KBM-7 (cell line): ENCODE data around the gene POT1.

Experiments used
- DNase-seq: peaks from one replicate; pipeline ENCODE4 v3.0.0-alpha.2; 2015
- in situ Hi-C: fragments of 300-500 bp; cut with MboI; formaldehyde crosslinking; loops from 2 replicates; pipeline ENCODE4 v1.14.3; 2020; ENCODE audit warnings: low sequenced_read_pairs, low pct_unique_long_range_greater_than_20kb, mixed read lengths

POT1 gene

GRCh38 chr7:124781907-124782734 is 147.5 kb downstream of the POT1 start:
- in situ Hi-C loops = loop anchor here (25.0 kb wide), 1 partner anchor 620 kb away; no protein-coding TSS in a partner anchor
- DNase-seq = no peak

DNA sequence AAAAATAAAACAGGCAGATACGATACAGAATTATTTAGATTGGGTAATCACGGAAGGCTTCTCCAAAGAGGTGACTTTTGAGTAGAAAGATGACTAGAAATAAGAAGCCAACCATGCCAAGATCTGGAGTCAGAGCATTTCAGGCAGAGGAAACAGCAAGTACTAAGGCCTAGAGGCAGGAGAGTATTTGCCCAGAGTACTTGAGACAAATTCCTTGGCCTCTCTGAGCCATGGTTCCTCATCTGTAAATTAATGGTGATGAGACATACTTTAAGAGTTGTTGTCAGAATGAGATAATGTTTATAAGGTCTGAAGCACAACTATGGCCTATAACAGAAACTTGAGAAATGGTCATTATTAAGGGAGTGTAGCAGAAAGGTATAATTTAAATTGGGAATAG is 148.2 kb downstream of the POT1 start:
- no peak for DNase-seq

GRCh38 chr7:124780608-124781007 is 149.0 kb downstream of the POT1 start:
- no peak for DNase-seq
- in situ Hi-C loops = loop anchor here (25.0 kb wide), 1 partner anchor 618 kb away; no protein-coding TSS in a partner anchor

More for the DNA sequence above, 148.2 kb downstream of the POT1 start:
- in situ Hi-C loops = loop anchor here (25.0 kb wide), 1 partner anchor 619 kb away; no protein-coding TSS in a partner anchor

- DNase-seq = no peak
- in situ Hi-C loops = loop anchor here (25.0 kb wide), 1 partner anchor 618 kb away; no protein-coding TSS in a partner anchor
These were observed 149.6 kb downstream of the POT1 start for GRCh38 chr7:124780056-124780455.

DNA sequence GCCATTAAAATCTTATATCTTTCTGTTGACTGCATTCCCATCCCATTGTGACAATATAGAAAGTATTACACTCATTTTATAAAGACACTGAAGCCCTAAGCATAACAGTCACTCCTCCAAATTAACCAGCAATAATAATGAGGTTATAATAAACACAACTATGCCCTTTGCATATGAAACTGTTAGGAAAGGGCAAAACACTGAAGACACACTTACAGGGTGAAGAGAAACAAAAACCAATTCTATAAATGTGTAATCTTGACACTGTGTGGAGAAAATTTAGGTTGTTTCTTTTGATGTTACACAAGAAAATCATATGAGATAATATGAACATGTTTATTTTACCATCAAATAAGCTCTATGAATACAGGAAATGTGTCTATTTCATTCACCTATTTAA is 150.0 kb downstream of the POT1 start:
- DNase-seq = no peak
- in situ Hi-C loops = loop anchor here (25.0 kb wide), 1 partner anchor 617 kb away; no protein-coding TSS in a partner anchor

DNA sequence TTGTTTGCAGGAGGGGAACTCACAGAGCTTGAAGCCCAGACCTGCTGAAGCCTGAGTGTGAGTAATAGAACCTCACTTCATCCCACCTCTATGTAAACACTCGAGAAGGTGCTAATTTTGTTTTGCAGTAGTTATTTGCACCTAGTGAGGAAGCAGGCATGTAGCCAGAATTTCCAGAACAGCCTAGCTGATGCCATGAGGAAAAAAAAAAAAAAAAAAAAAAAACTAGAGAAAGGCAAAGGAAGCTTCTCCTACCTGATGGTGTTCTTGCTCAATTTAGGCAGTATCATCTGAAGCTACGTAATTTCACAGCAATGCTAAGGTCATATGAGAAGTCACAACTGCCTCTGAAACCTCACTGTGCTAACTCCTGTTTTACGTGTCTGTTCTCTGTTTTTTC is 150.4 kb downstream of the POT1 start:
- in situ Hi-C loops = loop anchor here (25.0 kb wide), 1 partner anchor 617 kb away; no protein-coding TSS in a partner anchor
- no peak for DNase-seq

DNA sequence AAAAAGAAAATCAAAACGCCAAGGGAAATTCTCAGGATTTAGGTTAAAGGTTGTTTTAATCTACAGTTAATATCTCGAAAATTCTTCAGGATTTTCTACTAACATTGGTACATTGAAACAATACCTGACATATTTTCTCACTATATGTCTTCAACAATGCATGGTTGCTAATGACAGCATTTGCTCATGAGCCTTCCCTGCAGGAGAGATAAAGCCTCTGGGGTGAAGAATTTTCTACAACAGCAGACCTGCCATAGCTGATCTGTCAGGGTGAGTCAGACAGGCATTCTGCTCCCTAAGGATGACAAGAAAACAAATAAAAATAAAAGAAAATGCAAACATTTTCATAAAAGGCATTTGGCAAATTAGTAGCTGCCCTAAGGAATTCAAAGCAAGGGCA is 152.4 kb downstream of the POT1 start:
- in situ Hi-C loops = loop anchor here (25.0 kb wide), 1 partner anchor 615 kb away; no protein-coding TSS in a partner anchor
- DNase-seq = no peak

GRCh38 chr7:124776153-124776552 is 153.5 kb downstream of the POT1 start:
- no peak for DNase-seq
- in situ Hi-C loops = loop anchor here (25.0 kb wide), 1 partner anchor 614 kb away; no protein-coding TSS in a partner anchor

DNA sequence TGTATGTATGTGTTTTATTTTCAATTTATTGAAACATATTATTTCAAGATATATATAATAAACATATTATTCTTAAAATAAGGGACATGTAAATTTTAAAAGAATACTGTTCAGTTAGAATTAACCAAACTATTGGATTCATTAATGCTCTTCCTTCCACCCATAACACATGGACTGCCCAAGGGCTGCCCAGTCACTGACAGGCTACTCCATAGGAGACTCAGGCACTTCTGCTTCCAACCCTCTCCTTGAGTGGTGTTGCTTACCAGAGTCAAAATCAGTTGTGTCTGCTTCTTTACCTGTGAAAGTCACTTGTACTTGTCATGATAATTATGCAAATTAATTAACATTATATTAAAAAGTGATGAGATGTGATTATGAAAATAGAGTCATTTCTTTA is 154.2 kb downstream of the POT1 start:
- DNase-seq = no peak
- in situ Hi-C loops = loop anchor here (25.0 kb wide), 1 partner anchor 613 kb away; no protein-coding TSS in a partner anchor

DNA sequence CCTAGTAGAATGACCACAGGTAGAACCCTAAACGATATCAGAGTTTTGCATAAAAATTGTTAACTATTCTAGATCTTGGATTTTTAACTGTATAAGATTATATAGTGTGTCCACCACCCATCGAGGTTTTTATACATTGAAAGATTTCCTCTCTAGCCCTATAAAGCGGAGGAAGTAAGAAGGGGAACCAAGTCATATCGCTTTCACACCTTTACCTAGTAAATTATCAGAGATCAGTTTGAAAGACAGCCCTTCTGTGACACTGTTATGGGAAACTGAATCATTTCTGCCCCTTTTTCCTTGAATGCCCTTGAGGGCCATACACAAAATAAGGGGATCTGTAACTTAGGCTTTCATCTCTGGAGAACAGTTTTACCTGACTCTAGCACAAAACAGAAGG is 155.7 kb downstream of the POT1 start:
- in situ Hi-C loops = no loop called here
- no peak for DNase-seq

DNA sequence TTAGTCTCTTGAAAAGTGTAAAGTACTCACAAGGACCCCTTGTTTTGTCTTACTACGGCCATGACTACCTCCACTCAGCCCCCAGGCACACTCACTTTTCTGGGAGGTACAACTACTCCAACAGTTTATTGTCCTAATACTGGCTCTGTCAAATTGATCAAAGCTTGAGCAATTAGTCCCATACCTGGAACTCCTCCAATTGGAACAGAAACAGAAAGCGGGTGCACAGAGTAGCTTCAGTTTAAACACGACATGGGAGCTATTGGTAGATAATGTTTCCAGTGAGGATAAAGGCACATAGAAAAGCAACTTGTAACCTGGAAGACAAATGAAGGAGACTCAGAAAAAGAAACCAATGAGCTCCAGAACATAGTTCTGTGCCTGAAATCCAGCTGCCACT is 156.3 kb downstream of the POT1 start:
- DNase-seq = no peak
- in situ Hi-C loops = no loop called here
